ENCODE results near the gene CADPS2.

GRCh38 chr7:122304319-122304975 lies 581.8 kb downstream of the CADPS2 start, which contains the start of gene FEZF1:
- no peak for TF ChIP-seq EZH2 (IDR thresholded peaks at IDR 0.05; ENCODE audit: low read length)
- TF ChIP-seq CTCF (optimal IDR thresholded peaks at IDR 0.05 in 1 of 3, IDR thresholded peaks at IDR 0.05 in 1 of 3, conservative IDR thresholded peaks at IDR 0.05 in 1 of 3; ENCODE audit: extremely low read depth in 1 of 3, insufficient read depth in 2 of 3, low read length in 3 of 3) = no peak

Measured in keratinocyte (primary cell).